AG04450 (cell line): ENCODE data around the gene MACROH2A2. TPM values are rescaled to one million over a fixed set of nuclear protein-coding genes. Genes with fewer than 3 reads are reported as not detected.
"Not testable (repeated sequence)": the region's sequence is repeated elsewhere in the genome, so short reads cannot be mapped to it uniquely, and the experiment has no call there.

Experiments
- CTCF ChIA-PET: fragments of 300-600, 350-600 bp; formaldehyde crosslinking; extraction: SDS; loops from one replicate; lab custom pipeline; 2022; ENCODE audit warnings: antibody characterized with exemption, inconsistent platforms; lab: Charles Lee
- POLR2A ChIA-PET: fragments of 350-600 bp; formaldehyde crosslinking; extraction: SDS; loops from one replicate; lab custom pipeline; 2021; ENCODE audit warnings: antibody characterized with exemption, inconsistent platforms; lab: Yijun Ruan, JAX
- DNase-seq: peaks from one replicate; pipeline ENCODE4 v3.0.0-alpha.2; 2011; ENCODE audit warnings: low read depth, low spot score
- H3K27ac ChIP-seq: one replicate; pipeline ENCODE4 v1.5.1; 2012; ENCODE audit warnings: low read depth, low read length, control low read depth
- H3K27me3 ChIP-seq: one replicate; pipeline ENCODE4 v1.6.0; 2012; ENCODE audit warnings: low read length; ENCODE audit not compliant: control insufficient read depth, insufficient read depth
- H3K4me3 ChIP-seq: 2 replicates; pipeline ENCODE4 v1.5.1; 2011; ENCODE audit warnings: mild to moderate bottlenecking, low read depth, low read length, control low read depth
- H3K9me3 ChIP-seq: 2 replicates; pipeline ENCODE4 v1.5.1; 2012; ENCODE audit warnings: low read length; ENCODE audit not compliant: control insufficient read depth, insufficient read depth
- CTCF ChIP-seq: IDR thresholded peaks from 2 replicates; pipeline ENCODE4 v1.5.1; 2011; ENCODE audit warnings: low read depth, low read length, control low read depth, inconsistent platforms
- polyA plus RNA-seq: library from polyadenylated mRNA; depleted of rRNA; stranded (reverse); fragments of >200 nt; gene quantifications from 2 replicates; pipeline ENCODE4 v1.2.3, GENCODE V29; 2011

The MACROH2A2 gene
- polyA plus RNA-seq, 1 experiment: 21.8 TPM

- CTCF ChIA-PET: no interaction called here
- no peak overlapping the region for H3K4me3 ChIP-seq
- no peak for DNase-seq
- no peaks in the 10 kb centered on the region for H3K9me3 ChIP-seq
- peaks cover 22% of the 10 kb centered on the region for H3K27me3 ChIP-seq
- no peak overlapping the region for H3K27ac ChIP-seq
- POLR2A ChIA-PET: no interaction called here
- TF ChIP-seq CTCF: no peak
Measured at GRCh38 chr10:70034232-70034631, 18.4 kb upstream of the MACROH2A2 start.

- no peak for DNase-seq
- H3K27me3 ChIP-seq: peaks cover 22% of the 10 kb centered on the region
- POLR2A ChIA-PET: no interaction called here
- H3K27ac ChIP-seq: no peak overlapping the region
- CTCF ChIA-PET: interaction anchor here (1.1 kb wide), 1 partner anchor 17 kb away, joined by 3 read pairs; no protein-coding TSS in a partner anchor
- no peak for TF ChIP-seq CTCF
- no peaks in the 10 kb centered on the region for H3K9me3 ChIP-seq
- no peak overlapping the region for H3K4me3 ChIP-seq
Measured at GRCh38 chr10:70035531-70035930, 17.1 kb upstream of the MACROH2A2 start.

- no peak for TF ChIP-seq CTCF
- Histone ChIP-seq H3K27me3 (peaks cover 26% of the 10 kb centered on the region), H3K27ac (no peak overlapping the region), H3K4me3 (no peak overlapping the region), H3K9me3 (no peaks in the 10 kb centered on the region; the same call in 1 of the 2 replicates)
- ChIA-PET POLR2A (no interaction called here), CTCF (no interaction called here)
- DNase-seq: no peak
Measured at GRCh38 chr10:70038923-70039322, 13.7 kb upstream of the MACROH2A2 start.

GRCh38 chr10:70041016-70041415 lies 11.6 kb upstream of the MACROH2A2 start:
- Histone ChIP-seq H3K27me3 (peaks cover 18% of the 10 kb centered on the region), H3K4me3 (no peak overlapping the region)
- CTCF ChIA-PET: no interaction called here

GRCh38 chr10:70041739-70042138 lies 10.9 kb upstream of the MACROH2A2 start:
- H3K9me3 ChIP-seq, POLR2A ChIA-PET, DNase-seq, H3K4me3 ChIP-seq, H3K27ac ChIP-seq, CTCF ChIA-PET: not testable (repeated sequence)
- H3K27me3 ChIP-seq: peaks cover 18% of the 10 kb centered on the region

More at GRCh38 chr10:70041016-70041415, 11.6 kb upstream of the MACROH2A2 start:
- Histone ChIP-seq H3K27ac (no peak overlapping the region), H3K9me3 (no peaks in the 10 kb centered on the region; the same call in 1 of the 2 replicates)
- POLR2A ChIA-PET: no interaction called here
- DNase-seq: no peak
- TF ChIP-seq CTCF: no peak

- H3K4me3 ChIP-seq, CTCF ChIA-PET, H3K9me3 ChIP-seq, POLR2A ChIA-PET, DNase-seq, H3K27ac ChIP-seq: not testable (repeated sequence)
- peaks cover 18% of the 10 kb centered on the region for H3K27me3 ChIP-seq
Measured at GRCh38 chr10:70047066-70047465, 5.6 kb upstream of the MACROH2A2 start.
